Fibroblast of lung (primary cell): Measurements from ENCODE around the gene LASP1NB.

Experiments
- DNase-seq, 2 donors: peaks; one replicate each; pipeline versions ENCODE4 v3.0.0 to v3.0.0-alpha.2; 2010; ENCODE audit warnings: low read depth in 2 of 2
- H2AFZ ChIP-seq: 2 replicates; pipeline ENCODE4 v1.5.1; 2012; ENCODE audit warnings: low read length, control low read depth, inconsistent platforms
- H3K27ac ChIP-seq: 2 replicates; pipeline ENCODE4 v1.5.1; 2011; ENCODE audit warnings: low read length, control low read depth; ENCODE audit not compliant: insufficient read depth
- H3K27me3 ChIP-seq: 2 replicates; pipeline ENCODE4 v1.5.1; 2011; ENCODE audit warnings: mild to moderate bottlenecking, low read length; ENCODE audit not compliant: control insufficient read depth, insufficient read depth
- H3K36me3 ChIP-seq: 2 replicates; pipeline ENCODE4 v1.5.1; 2011; ENCODE audit warnings: low read length; ENCODE audit not compliant: control insufficient read depth, insufficient read depth
- H3K4me1 ChIP-seq: 2 replicates; pipeline ENCODE4 v1.5.1; 2011; ENCODE audit warnings: low read length; ENCODE audit not compliant: control insufficient read depth, insufficient read depth; ENCODE audit errors: extremely low read depth
- H3K4me2 ChIP-seq: 2 replicates; pipeline ENCODE4 v1.5.1; 2011; ENCODE audit warnings: low read length, control low read depth; ENCODE audit not compliant: insufficient read depth; ENCODE audit errors: extremely low read depth
- H3K4me3 ChIP-seq, 4 experiments: fragments of 200-600 bp in 1 of 4; sonication (generic) in 1 of 4; replicated peaks in 1 of 4; 2 replicates each; pipeline ENCODE4 v1.5.1; 2011 to 2016; ENCODE audit warnings: low read length in 4 of 4, low read depth in 3 of 4, mild to moderate bottlenecking in 3 of 4, control low read depth in 2 of 4, inconsistent platforms in 1 of 4, mixed read lengths in 1 of 4; ENCODE audit not compliant: insufficient read depth in 1 of 4; ENCODE audit errors: control extremely low read depth in 1 of 4
- H3K79me2 ChIP-seq: 2 replicates; pipeline ENCODE4 v1.5.1; 2012; ENCODE audit warnings: mild to moderate bottlenecking, low read length, inconsistent platforms; ENCODE audit not compliant: control insufficient read depth, insufficient read depth
- H3K9ac ChIP-seq: 2 replicates; pipeline ENCODE4 v1.5.1; 2011; ENCODE audit warnings: mild to moderate bottlenecking, low read length, control low read depth; ENCODE audit not compliant: insufficient read depth
- H3K9me3 ChIP-seq: 2 replicates; pipeline ENCODE4 v1.5.1; 2012; ENCODE audit warnings: low read depth, low read length; ENCODE audit not compliant: control insufficient read depth, insufficient read depth
- H4K20me1 ChIP-seq: 2 replicates; pipeline ENCODE4 v1.5.1; 2011; ENCODE audit warnings: low read length; ENCODE audit not compliant: control insufficient read depth, insufficient read depth; ENCODE audit errors: extremely low read depth
- CTCF ChIP-seq, 2 donors: IDR thresholded peaks in 1 of 2; conservative IDR thresholded peaks in 1 of 2; 1 replicate in 1 of 2; 2 replicates in 1 of 2; pipeline ENCODE4 v1.5.1; 2011 to 2012; ENCODE audit warnings: low read length in 2 of 2, control low read depth in 1 of 2, inconsistent platforms in 1 of 2, low read depth in 1 of 2, mild to moderate bottlenecking in 1 of 2
- EZH2 ChIP-seq: IDR thresholded peaks from 2 replicates; pipeline ENCODE4 v1.5.1; 2012; ENCODE audit warnings: low read length, control low read depth, mild to moderate bottlenecking; ENCODE audit errors: missing control alignments

Gene LASP1NB

GRCh38 chr17:38891441-38891840 is 34.0 kb upstream of the LASP1NB start:
- no peak overlapping the region for H3K9ac ChIP-seq
- H2AFZ ChIP-seq, result no peak overlapping the region
- H3K4me3 ChIP-seq, result no peak overlapping the region
- H3K4me1 ChIP-seq, result peaks cover 11% of the 10 kb centered on the region
- peaks cover 43% of the 10 kb centered on the region for H3K36me3 ChIP-seq
- no peaks in the 10 kb centered on the region for H3K9me3 ChIP-seq
- DNase-seq, result no peak
- no peak for TF ChIP-seq CTCF (conservative IDR thresholded peaks at IDR 0.05 in 1 of 2, IDR thresholded peaks at IDR 0.05 in 1 of 2; ENCODE audit: low read depth in 1 of 2, low read length in 2 of 2)
- no peak for TF ChIP-seq EZH2
- H3K27ac ChIP-seq, result no peak overlapping the region
- peaks cover 74% of the 10 kb centered on the region for H3K79me2 ChIP-seq
- no peaks in the 10 kb centered on the region for H3K27me3 ChIP-seq
- H4K20me1 ChIP-seq, result no peaks in the 10 kb centered on the region
- H3K4me2 ChIP-seq, result no peak overlapping the region

- Histone ChIP-seq H3K4me2 (no peak overlapping the region), H3K4me1 (peaks cover 17% of the 10 kb centered on the region), H3K27ac (no peak overlapping the region), H2AFZ (no peak overlapping the region), H3K79me2 (peaks cover 73% of the 10 kb centered on the region), H4K20me1 (no peaks in the 10 kb centered on the region), H3K9ac (no peak overlapping the region), H3K4me3 (no peak overlapping the region), H3K27me3 (no peaks in the 10 kb centered on the region), H3K9me3 (no peaks in the 10 kb centered on the region), H3K36me3 (peaks cover 45% of the 10 kb centered on the region)
- TF ChIP-seq EZH2 (no peak), CTCF (conservative IDR thresholded peaks at IDR 0.05 in 1 of 2, IDR thresholded peaks at IDR 0.05 in 1 of 2; ENCODE audit: low read depth in 1 of 2, low read length in 2 of 2) (no peak)
- DNase-seq, result no peak
Measured at GRCh38 chr17:38892083-38892482, 33.3 kb upstream of the LASP1NB start.

- Histone ChIP-seq H3K79me2 (peaks cover 73% of the 10 kb centered on the region), H3K4me2 (no peak overlapping the region), H3K4me3 (no peak overlapping the region), H2AFZ (no peak overlapping the region), H3K9me3 (no peaks in the 10 kb centered on the region), H3K9ac (no peak overlapping the region), H3K27me3 (no peaks in the 10 kb centered on the region), H4K20me1 (no peaks in the 10 kb centered on the region), H3K36me3 (peaks cover 46% of the 10 kb centered on the region), H3K27ac (no peak overlapping the region), H3K4me1 (peaks cover 22% of the 10 kb centered on the region)
- TF ChIP-seq CTCF (conservative IDR thresholded peaks at IDR 0.05 in 1 of 2, IDR thresholded peaks at IDR 0.05 in 1 of 2; ENCODE audit: low read depth in 1 of 2, low read length in 2 of 2), result no peak
- no peak for TF ChIP-seq EZH2
- DNase-seq, result no peak
Measured at GRCh38 chr17:38892620-38893019, 32.8 kb upstream of the LASP1NB start.
